ENCODE results near the gene TMEM147.

DNA sequence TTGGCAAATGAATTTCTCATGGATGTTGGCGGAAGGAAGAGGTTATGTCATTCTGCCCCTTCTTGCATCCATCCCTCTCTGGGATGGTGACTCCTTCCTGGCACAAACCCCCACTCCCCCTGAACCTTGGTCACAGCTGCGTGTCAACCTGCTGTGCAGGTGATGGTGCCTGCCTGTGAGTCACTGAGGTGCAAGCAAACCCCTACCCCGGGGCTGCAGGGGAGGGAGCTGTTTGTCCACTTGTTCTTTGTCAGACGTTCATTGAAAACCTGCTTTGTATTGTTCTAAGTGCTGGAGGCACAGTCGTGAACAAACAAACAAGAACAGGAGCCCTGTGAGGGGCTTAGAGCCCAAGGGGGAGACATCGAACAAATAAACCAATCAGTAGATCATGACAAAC is 14.1 kb upstream of the TMEM147 start:
- TF ChIP-seq, protein P1, sequence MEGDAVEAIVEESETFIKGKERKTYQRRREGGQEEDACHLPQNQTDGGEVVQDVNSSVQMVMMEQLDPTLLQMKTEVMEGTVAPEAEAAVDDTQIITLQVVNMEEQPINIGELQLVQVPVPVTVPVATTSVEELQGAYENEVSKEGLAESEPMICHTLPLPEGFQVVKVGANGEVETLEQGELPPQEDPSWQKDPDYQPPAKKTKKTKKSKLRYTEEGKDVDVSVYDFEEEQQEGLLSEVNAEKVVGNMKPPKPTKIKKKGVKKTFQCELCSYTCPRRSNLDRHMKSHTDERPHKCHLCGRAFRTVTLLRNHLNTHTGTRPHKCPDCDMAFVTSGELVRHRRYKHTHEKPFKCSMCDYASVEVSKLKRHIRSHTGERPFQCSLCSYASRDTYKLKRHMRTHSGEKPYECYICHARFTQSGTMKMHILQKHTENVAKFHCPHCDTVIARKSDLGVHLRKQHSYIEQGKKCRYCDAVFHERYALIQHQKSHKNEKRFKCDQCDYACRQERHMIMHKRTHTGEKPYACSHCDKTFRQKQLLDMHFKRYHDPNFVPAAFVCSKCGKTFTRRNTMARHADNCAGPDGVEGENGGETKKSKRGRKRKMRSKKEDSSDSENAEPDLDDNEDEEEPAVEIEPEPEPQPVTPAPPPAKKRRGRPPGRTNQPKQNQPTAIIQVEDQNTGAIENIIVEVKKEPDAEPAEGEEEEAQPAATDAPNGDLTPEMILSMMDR (IDR thresholded peaks at IDR 0.05) = no peak
- TF ChIP-seq POLR2A (IDR thresholded peaks at IDR 0.05) = no peak

All from uterus (tissue), 2 donors.